B cell (primary cell): Measurements from ENCODE around the gene TBCA. TPM values are rescaled to one million over a fixed set of nuclear protein-coding genes. Genes with fewer than 3 reads are reported as not detected.
A peak's percentile ranks its signal among the peaks of the same experiment; 100 is the strongest.

Experiments used
- ATAC-seq: fragments of 200-7000 bp; cut with Tn5 transposase; one replicate; pipeline ENCODE4 v1.10.0; 2021; ENCODE audit warnings: low read depth, mild to moderate bottlenecking, moderate number of reproducible peaks, moderate library complexity
- CTCF ChIA-PET: fragments of 350-600 bp; sonication (Branson Sonifier 250); formaldehyde crosslinking; loops from one replicate; lab custom pipeline; 2021; ENCODE audit warnings: antibody characterized with exemption, inconsistent platforms; lab: Charles Lee
- POLR2A ChIA-PET: fragments of 350-600 bp; sonication (Branson Sonifier 250); formaldehyde crosslinking; loops from one replicate; lab custom pipeline; 2021; ENCODE audit warnings: antibody characterized with exemption; lab: Charles Lee
- DNase-seq: peaks from one replicate; pipeline ENCODE4 v3.0.0; 2013
- H2AFZ ChIP-seq: 2 replicates; pipeline ENCODE4 v1.6.1; 2012; ENCODE audit warnings: mild to moderate bottlenecking, low read depth, low read length; ENCODE audit not compliant: insufficient read depth, poor library complexity, severe bottlenecking
- H3K27ac ChIP-seq, 2 donors: 1 replicate in 1 of 2; 2 replicates in 1 of 2; pipeline ENCODE4 v1.5.1; 2012 to 2013; ENCODE audit warnings: low read length in 2 of 2, mild to moderate bottlenecking in 2 of 2, moderate library complexity in 1 of 2
- H3K27me3 ChIP-seq, 4 experiments: fragments of 200-600 bp in 1 of 4; sonication (generic) in 1 of 4; replicated peaks in 1 of 4; 1 replicate in 2 of 4; 2 replicates in 2 of 4; pipeline versions ENCODE4 v1.6.1 to v1.7.0; 2013 to 2016; ENCODE audit warnings: low read length in 3 of 4, mild to moderate bottlenecking in 2 of 4, mixed read lengths in 1 of 4, moderate library complexity in 1 of 4; ENCODE audit not compliant: insufficient read depth in 4 of 4, control insufficient read depth in 3 of 4; ENCODE audit errors: control extremely low read depth in 1 of 4
- H3K36me3 ChIP-seq, 2 experiments: replicated peaks in 1 of 2; 1 replicate in 1 of 2; 2 replicates in 1 of 2; pipeline versions ENCODE4 v1.6.1 to v1.7.1; 2013; ENCODE audit warnings: low read length in 1 of 2; ENCODE audit not compliant: insufficient read depth in 2 of 2, control insufficient read depth in 1 of 2; ENCODE audit errors: control extremely low read depth in 1 of 2, extremely low read depth in 1 of 2
- H3K4me1 ChIP-seq, 2 donors: fragments of 200-600 bp in 1 of 2; sonication (generic) in 1 of 2; 1 replicate in 1 of 2; 2 replicates in 1 of 2; pipeline versions ENCODE4 v1.5.1 to v1.6.1; 2013 to 2017; ENCODE audit warnings: low read length in 2 of 2; ENCODE audit not compliant: control insufficient read depth in 2 of 2, insufficient read depth in 2 of 2
- H3K4me2 ChIP-seq: replicated peaks from 2 replicates; pipeline ENCODE3; 2012; ENCODE audit warnings: mild to moderate bottlenecking, low read depth, low read length; ENCODE audit not compliant: poor library complexity, severe bottlenecking
- H3K4me3 ChIP-seq, 5 experiments: fragments of 200-600 bp in 1 of 5; sonication (generic) in 1 of 5; 1 replicate in 3 of 5; 2 replicates in 2 of 5; pipeline versions ENCODE4 v1.5.1 to v1.7.0; 2011 to 2016; ENCODE audit warnings: low read length in 4 of 5, mild to moderate bottlenecking in 4 of 5, low read depth in 2 of 5, control low read depth in 1 of 5, moderate library complexity in 1 of 5; ENCODE audit not compliant: insufficient read depth in 1 of 5; ENCODE audit errors: control extremely low read depth in 1 of 5, extremely low read depth in 1 of 5
- H3K79me2 ChIP-seq: fragments of 200-600 bp; sonication (generic); one replicate; pipeline ENCODE4 v1.6.0; 2016; ENCODE audit warnings: low read length; ENCODE audit not compliant: control insufficient read depth, insufficient read depth
- H3K9ac ChIP-seq: fragments of 200-600 bp; sonication (generic); 2 replicates; pipeline ENCODE4 v1.6.1; 2017; ENCODE audit warnings: mild to moderate bottlenecking, low read length, moderate library complexity
- H3K9me3 ChIP-seq, 3 donors: one replicate each; pipeline versions ENCODE4 v1.6.1 to v1.7.1; 2013; ENCODE audit warnings: low read length in 2 of 3; ENCODE audit not compliant: control insufficient read depth in 2 of 3, insufficient read depth in 1 of 3; ENCODE audit errors: control extremely low read depth in 1 of 3
- H4K20me1 ChIP-seq: 2 replicates; pipeline ENCODE4 v1.6.0; 2012; ENCODE audit warnings: mild to moderate bottlenecking, low read length; ENCODE audit not compliant: insufficient read depth, control insufficient read depth, poor library complexity, severe bottlenecking
- H3K27ac Mint-ChIP-seq: one replicate; pipeline ENCODE4 v1.8.0; 2021; ENCODE audit warnings: mixed read lengths
- H3K27me3 Mint-ChIP-seq: one replicate; pipeline ENCODE4 v1.8.0; 2021; ENCODE audit warnings: mixed read lengths
- H3K4me1 Mint-ChIP-seq: one replicate; pipeline ENCODE4 v1.8.0; 2021; ENCODE audit warnings: mixed read lengths
- H3K4me3 Mint-ChIP-seq: one replicate; pipeline ENCODE4 v1.8.0; 2021; ENCODE audit warnings: mixed read lengths
- H3K9me3 Mint-ChIP-seq: one replicate; pipeline ENCODE4 v1.8.0; 2022; ENCODE audit warnings: mixed read lengths; ENCODE audit not compliant: insufficient read depth
- EZH2 ChIP-seq: IDR thresholded peaks from 2 replicates; pipeline ENCODE4 v1.6.1; 2012; ENCODE audit warnings: borderline replicate concordance, low read depth, mild to moderate bottlenecking, moderate library complexity, low read length; ENCODE audit not compliant: insufficient read depth, poor library complexity, severe bottlenecking
- WGBS: methylation state at CpG from one replicate; pipeline ENCODE4 v1.1.5; 2013; ENCODE audit warnings: missing lambda C conversion rate; ENCODE audit not compliant: insufficient coverage; 5-methylcytosine and 5-hydroxymethylcytosine counted together
- intact Hi-C: fragments of 100-400 bp; cut with micrococcal nuclease; formaldehyde crosslinking; loops from one replicate; pipeline ENCODE4 v1.10.0; 2022
- polyA plus RNA-seq: library from polyadenylated mRNA; depleted of rRNA; stranded (reverse); fragments of >200 nt; gene quantifications from 2 replicates; pipeline ENCODE4 v1.2.3, GENCODE V29; 2012
- total RNA-seq, 2 donors: library from RNA; stranded (reverse); fragments of 120-200 nt in 1 of 2; gene quantifications; 1 replicate in 1 of 2; 2 replicates in 1 of 2; pipeline versions ENCODE4 v1.2.3 to v1.2.4, GENCODE V29; 2013 to 2022
- TF ChIP-seq, protein P1 (sequence below): fragments of 200-600 bp; IDR thresholded peaks from one replicate; pipeline ENCODE4 v1.8.0; 2022; ENCODE audit warnings: antibody characterized with exemption, mild to moderate bottlenecking

The TBCA gene
- total and polyA plus RNA-seq, 2 donors (not counting 1 experiment from before 2014, with no cell fraction given): 22.3 to 110 TPM

DNA sequence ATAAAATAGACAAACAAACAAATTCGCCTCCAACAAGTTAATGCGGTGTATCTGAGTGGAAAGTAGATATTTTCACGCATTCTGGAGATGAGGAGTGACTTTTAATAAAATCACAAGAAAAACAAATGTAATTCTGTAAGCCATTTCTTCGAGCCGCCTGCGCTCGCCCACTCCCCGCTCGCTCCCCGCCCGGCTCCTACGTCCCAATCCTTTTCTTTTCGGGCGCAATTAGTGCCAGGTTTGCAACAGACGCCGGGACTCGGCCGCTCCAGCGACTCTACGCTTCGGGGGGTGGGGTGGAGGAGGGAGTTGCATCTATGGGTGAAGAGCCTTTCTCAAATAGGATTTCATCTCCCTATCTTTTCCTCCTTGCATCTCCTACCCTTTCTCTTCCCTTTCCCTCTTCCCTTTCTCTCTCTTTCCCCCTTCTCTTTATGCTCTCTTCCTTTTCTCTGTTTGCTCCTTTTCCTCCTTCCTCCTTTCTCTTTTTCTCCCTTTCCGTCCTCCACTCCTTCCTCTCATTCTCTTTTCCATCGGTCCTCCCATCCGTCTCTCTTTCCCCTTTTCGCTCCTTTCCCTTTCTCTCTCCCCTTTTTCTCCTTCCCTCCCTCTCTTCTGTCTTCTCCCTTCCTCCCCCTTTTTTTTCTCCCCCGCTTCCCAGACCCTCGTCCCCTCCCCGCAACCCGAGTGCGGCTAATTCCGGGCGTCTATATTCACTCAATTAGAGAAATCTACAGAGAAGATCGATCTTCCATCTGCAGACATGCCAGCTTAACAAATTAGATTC is 131.6 kb downstream of the TBCA start:
- Mint-ChIP-seq H3K9me3 (peaks cover 7% of the 10 kb centered on the region), H3K4me1 (peaks cover 20% of the 10 kb centered on the region), H3K27me3 (peaks cover 90% of the 10 kb centered on the region), H3K4me3 (peak overlapping the region; percentile 82), H3K27ac (peak overlapping the region; percentile 63)
- Histone ChIP-seq H3K79me2 (no peaks in the 10 kb centered on the region), H4K20me1 (no peaks in the 10 kb centered on the region), H3K27ac (no peak overlapping the region), H3K27me3 (peaks cover 2 to 87% (median 74%) of the 10 kb centered on the region in 4 experiments), H3K4me2 (peak overlapping the region; percentile 83), H3K9me3 (peaks cover 0 to 46% (median 22%) of the 10 kb centered on the region in 3 donors), H3K4me1 (peaks cover 33 to 51% of the 10 kb centered on the region in 2 donors), H3K4me3 (peak overlapping the region in 2 of 5 experiments; percentile 1 to 2), H3K9ac (peak overlapping the region; percentile 48), H2AFZ (peak overlapping the region; percentile 58), H3K36me3 (no peaks in the 10 kb centered on the region)
- POLR2A ChIA-PET: no interaction called here
- intact Hi-C loops: loop anchor here (2.0 to 10.0 kb wide), 4 partner anchors 14 to 620 kb away; no protein-coding TSS in a partner anchor
- ATAC-seq (no peak), DNase-seq (peak; percentile 41)
- WGBS: 22% methylated on average over 9 of the region's 33 CpGs
- TF ChIP-seq, protein P1, sequence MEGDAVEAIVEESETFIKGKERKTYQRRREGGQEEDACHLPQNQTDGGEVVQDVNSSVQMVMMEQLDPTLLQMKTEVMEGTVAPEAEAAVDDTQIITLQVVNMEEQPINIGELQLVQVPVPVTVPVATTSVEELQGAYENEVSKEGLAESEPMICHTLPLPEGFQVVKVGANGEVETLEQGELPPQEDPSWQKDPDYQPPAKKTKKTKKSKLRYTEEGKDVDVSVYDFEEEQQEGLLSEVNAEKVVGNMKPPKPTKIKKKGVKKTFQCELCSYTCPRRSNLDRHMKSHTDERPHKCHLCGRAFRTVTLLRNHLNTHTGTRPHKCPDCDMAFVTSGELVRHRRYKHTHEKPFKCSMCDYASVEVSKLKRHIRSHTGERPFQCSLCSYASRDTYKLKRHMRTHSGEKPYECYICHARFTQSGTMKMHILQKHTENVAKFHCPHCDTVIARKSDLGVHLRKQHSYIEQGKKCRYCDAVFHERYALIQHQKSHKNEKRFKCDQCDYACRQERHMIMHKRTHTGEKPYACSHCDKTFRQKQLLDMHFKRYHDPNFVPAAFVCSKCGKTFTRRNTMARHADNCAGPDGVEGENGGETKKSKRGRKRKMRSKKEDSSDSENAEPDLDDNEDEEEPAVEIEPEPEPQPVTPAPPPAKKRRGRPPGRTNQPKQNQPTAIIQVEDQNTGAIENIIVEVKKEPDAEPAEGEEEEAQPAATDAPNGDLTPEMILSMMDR: no peak
- TF ChIP-seq EZH2: no peak
- CTCF ChIA-PET: no interaction called here
